Suppressor macrophage treated with lipopolysaccharide for 4 hours (primary cell): Measurements from ENCODE around the gene OIT3.

Experiments
- DNase-seq: peaks from one replicate; pipeline ENCODE4 v3.0.0-alpha.2; 2020

Gene OIT3

GRCh38 chr10:72953687-72954086 is 60.1 kb downstream of the OIT3 start:
- no peak for DNase-seq

GRCh38 chr10:72954230-72954595 is 60.7 kb downstream of the OIT3 start:
- DNase-seq: no peak

- no peak for DNase-seq
Measured at GRCh38 chr10:72954596-72955554, 61.3 kb downstream of the OIT3 start, which contains the start of gene PLA2G12B. Gene PLA2G12B, minus strand, starts transcription at chr10:72954806. Its CDS starts 121 bp downstream, at chr10:72954685.

GRCh38 chr10:72956001-72956400 is 62.5 kb downstream of the OIT3 start:
- DNase-seq: no peak

- DNase-seq: no peak
Measured at GRCh38 chr10:72976886-72977285, 83.3 kb downstream of the OIT3 start.

- no peak for DNase-seq
Measured at GRCh38 chr10:72979709-72980108, 86.2 kb downstream of the OIT3 start.

GRCh38 chr10:72980348-72980747 is 86.8 kb downstream of the OIT3 start:
- no peak for DNase-seq

- no peak for DNase-seq
Measured at GRCh38 chr10:72981028-72981881, 87.7 kb downstream of the OIT3 start.

- no peak for DNase-seq
Measured at GRCh38 chr10:72981882-72982529, 88.5 kb downstream of the OIT3 start.
